Astrocyte of the spinal cord (primary cell): ENCODE data around the gene HDC.

ENCODE experiments used
- DNase-seq: peaks from one replicate; pipeline ENCODE4 v3.0.0; 2011; ENCODE audit warnings: low read depth, low spot score
- H3K4me3 ChIP-seq: 2 replicates; pipeline ENCODE4 v1.5.1; 2011; ENCODE audit warnings: low read depth, mild to moderate bottlenecking, low read length, moderate library complexity
- CTCF ChIP-seq: IDR thresholded peaks from 2 replicates; pipeline ENCODE4 v1.5.1; 2012; ENCODE audit warnings: low read depth, mild to moderate bottlenecking, low read length, inconsistent platforms
- in situ Hi-C: cut with HindIII; loops from 2 replicates; pipeline ENCODE4 v1.10.0; 2017; ENCODE audit warnings: low sequenced_read_pairs

The HDC gene

GRCh38 chr15:50232791-50233190, 32.7 kb downstream of the HDC start:
- in situ Hi-C loops: no loop called here
- DNase-seq: no peak
- TF ChIP-seq CTCF: no peak
- no peak overlapping the region for H3K4me3 ChIP-seq

DNA sequence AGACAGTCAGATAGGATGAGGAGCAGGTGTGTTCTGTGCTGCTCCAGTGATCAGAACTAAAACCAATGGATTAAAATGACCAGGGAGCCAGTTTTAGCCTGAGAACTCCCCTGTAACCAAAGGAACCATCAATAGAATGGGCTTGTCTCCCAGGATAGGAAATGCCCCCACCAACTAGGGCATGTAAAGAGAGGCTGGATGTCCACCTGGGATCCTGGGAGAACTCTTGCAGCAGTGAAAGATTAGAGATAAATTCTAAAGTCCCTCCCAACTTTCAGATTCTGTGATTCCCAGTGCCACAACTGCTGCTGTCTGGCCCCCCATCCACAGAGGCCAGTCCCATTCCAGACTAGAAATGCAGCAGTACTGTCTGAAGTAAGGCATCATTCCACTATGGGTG, 33.8 kb downstream of the HDC start:
- no peak for TF ChIP-seq CTCF
- H3K4me3 ChIP-seq: no peak overlapping the region
- in situ Hi-C loops: no loop called here
- no peak for DNase-seq

DNA sequence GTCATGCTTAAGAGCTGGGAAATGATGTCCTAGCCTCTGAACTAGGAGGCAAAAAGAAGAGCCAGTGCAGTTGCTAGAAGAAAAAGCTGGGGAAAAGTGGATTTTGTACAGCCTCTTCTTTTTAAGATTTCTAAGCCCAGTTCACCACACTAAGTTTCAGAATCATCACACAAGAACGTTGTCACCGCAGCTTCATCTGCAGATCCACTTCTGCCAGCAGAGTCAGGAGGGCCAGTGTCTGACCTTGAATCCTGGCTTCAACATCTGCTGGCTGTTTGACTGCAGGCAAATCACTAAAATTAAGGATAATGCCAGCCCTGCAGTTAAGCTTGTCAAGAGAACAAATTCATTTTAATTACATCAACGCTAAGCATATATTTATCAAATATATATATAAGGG, 36.2 kb downstream of the HDC start:
- peak; percentile 15 for DNase-seq
- no peak overlapping the region for H3K4me3 ChIP-seq
- TF ChIP-seq CTCF: no peak
- in situ Hi-C loops: no loop called here

DNA sequence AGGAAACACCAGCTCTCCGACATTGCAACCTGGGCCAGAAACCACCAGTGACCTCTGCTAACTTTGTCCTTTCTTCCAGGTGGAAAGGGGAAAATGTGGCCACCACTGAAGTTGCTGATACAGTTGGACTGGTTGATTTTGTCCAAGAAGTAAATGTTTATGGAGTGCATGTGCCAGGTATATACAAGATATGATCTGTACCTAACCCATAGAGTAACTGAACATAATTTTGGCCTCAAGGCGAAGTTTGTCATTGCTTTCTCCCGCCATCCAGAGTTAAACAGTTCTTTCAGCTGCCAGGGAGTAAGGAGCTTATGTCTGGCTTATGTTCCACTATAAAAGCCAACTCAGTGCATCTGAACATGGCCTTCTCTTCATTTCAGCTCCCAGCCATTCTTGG, 36.7 kb downstream of the HDC start:
- no peak overlapping the region for H3K4me3 ChIP-seq
- in situ Hi-C loops: no loop called here
- TF ChIP-seq CTCF: no peak
- DNase-seq: no peak

- peak; percentile 75 for DNase-seq
- no peak for TF ChIP-seq CTCF
- in situ Hi-C loops: no loop called here
- H3K4me3 ChIP-seq: no peak overlapping the region
These were observed 38.5 kb downstream of the HDC start for GRCh38 chr15:50227076-50227475.

GRCh38 chr15:50225938-50226337, 39.6 kb downstream of the HDC start:
- no peak overlapping the region for H3K4me3 ChIP-seq
- no peak for DNase-seq
- no peak for TF ChIP-seq CTCF
- in situ Hi-C loops: no loop called here

- in situ Hi-C loops: no loop called here
- DNase-seq: no peak
- H3K4me3 ChIP-seq: no peak overlapping the region
- no peak for TF ChIP-seq CTCF
These were observed 40.5 kb downstream of the HDC start for GRCh38 chr15:50225057-50225456.
